ENCODE data around the gene CIPC. TPM values are rescaled to one million over a fixed set of nuclear protein-coding genes. Genes with fewer than 3 reads are reported as not detected.

CIPC gene
- total RNA-seq, 1 experiment from 2014 or later: 11.9 TPM

GRCh38 chr14:77125281-77125801 lies 27.3 kb downstream of the CIPC start:
- DNase-seq (ENCODE audit: low spot score): no peak

DNA sequence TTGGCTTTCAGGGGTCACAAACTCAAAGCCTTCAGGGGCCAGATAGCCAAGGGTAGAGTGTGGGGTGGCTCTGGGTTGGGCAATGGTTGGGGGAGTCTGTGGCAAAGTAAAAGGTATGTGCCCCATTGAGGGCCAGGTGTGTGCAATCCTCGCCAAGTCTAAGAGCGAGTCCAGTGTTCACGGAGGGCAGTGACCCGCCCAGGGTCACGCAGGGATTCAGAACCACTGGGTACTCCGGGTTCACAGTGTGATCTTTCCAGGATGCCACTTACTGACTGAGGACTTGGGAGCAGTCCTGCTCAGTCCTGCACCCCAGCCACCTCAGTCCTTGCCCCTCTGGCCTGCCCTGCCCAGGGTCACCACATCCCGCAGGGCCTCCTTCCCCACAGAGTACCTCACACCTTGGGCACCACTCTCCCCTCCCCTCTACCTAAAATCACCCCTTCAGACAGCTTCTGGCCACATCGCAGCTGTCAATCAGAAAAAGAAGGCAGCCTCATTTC lies 27.8 kb downstream of the CIPC start:
- DNase-seq (ENCODE audit: low spot score): no peak

DNA sequence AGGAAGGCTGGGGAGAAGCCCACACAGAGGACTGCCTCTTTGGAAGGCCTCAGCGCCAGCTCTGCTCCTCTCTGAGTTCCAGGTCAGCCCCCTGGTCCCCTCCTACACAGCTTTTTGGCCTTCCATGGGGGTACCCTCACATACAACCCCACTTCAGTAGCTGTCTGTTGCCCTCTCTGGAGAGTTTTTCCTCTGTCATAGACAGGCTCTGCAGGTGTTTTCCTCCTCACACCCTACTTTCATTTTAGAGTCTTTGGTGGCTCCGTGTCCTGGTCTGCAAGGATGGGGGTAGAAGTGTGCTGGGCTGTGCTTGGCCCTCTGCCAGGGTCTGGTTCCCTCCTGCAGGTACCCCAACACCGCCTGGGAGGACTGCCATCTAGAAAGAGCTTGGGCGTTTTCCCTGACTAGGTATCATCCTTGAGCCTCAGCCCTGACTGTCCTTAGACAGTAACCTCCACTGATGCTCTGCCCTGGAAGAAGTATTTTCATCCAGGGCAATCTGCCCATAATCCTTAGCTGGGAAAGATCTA lies 28.5 kb downstream of the CIPC start:
- DNase-seq (ENCODE audit: low spot score): no peak

- no peak for DNase-seq (ENCODE audit: low spot score)
Observed at GRCh38 chr14:77128414-77128891, 30.4 kb downstream of the CIPC start.

DNA sequence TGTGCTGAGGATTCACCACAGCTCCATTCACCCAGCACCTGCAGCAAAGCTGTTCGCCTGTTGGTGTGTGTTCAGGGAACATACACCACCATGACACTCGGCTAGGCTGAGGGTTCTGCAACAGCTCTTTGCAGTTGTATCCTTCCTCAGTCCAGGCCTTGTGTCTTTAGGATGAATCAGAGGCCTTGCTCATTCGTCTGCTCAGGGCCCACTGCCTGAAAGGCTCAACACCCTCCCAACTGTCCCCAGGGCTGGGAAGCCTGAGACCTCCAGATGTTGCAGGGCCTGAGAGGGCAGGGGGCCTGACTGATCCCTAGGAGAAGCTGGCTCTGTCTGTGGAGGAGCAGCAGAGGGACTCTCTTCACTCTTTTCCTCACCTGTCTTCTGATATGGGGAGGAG lies 32.3 kb downstream of the CIPC start:
- DNase-seq (ENCODE audit: low spot score): no peak

DNA sequence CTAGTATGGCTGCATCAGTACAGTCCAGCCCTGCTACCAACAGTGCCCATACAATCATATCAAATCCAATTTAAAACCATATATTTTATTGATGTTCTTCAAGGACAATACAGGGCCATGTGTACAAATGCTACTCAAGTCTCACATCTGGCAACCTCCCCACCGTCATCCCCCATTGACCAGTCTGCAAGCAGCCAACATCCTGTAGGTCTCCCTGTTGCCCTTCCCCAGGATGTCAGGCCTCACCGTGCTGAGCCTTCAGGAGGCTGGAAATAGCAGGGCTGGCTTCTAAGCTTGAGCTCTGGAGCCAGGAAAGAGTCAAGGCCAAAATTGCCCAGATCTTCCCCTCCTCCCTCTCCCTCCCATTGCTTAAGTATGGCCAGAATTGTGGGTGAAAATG lies 33.1 kb downstream of the CIPC start:
- no peak for DNase-seq (ENCODE audit: low spot score)

DNA sequence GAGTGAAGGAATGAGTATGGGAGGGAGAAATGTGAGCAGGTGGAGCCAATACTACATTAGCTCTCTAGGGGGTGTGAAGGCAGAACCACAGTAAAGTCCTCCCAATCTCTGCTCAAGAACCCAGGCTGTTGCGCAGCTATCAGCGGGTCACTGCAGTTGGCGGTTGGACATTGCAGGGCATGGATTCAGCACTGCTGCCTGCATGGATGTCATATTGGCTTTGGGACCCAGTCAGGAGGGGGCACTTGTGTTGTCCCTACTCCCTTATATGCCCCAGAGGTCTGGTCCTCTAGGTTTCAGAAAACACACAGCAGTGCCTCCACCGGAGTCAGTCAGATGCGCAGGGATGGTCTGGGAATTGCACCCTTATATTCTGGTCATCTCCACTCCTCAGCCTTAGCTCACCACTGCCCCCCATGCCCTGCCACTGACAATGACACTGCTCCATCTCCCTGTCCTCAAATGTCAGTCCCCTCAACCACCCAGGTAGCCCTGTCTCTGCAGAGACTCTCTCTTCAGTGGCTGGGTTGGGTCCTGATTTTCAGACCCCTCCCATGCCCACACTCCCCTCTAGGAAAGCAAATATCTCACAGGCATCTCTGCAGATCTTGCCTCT lies 33.9 kb downstream of the CIPC start:
- DNase-seq (ENCODE audit: low spot score): no peak

DNA sequence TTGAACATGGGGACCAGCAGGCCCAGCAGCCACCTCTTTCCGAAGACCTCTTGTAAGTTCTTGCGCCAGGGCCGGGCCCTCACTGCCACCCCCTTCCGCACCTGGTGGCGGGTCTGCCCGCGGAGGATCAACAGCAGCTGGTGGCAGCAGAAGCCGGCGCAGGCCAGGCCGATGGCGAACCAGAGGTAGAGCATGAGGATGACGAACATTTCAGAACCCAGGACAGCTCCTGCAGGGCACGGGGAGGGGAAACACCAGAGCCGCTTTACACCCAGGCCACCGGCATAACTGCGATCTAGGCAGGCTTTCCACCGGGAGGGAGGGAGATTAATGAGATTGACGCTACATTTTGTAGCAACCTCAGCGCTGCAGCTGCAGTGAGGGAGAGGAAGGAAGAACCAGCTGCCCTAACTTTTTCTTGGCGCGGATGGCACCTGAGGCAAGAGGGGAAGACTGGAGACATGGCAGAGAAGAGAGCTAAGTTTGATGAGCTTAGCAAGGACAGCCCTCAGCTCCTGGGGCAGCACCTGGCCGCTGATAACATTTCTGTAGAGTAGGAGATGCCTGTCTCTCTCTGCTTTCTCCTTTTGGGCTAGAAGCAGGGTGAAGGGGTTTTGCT lies 35.8 kb downstream of the CIPC start:
- no peak for DNase-seq (ENCODE audit: low spot score)

DNA sequence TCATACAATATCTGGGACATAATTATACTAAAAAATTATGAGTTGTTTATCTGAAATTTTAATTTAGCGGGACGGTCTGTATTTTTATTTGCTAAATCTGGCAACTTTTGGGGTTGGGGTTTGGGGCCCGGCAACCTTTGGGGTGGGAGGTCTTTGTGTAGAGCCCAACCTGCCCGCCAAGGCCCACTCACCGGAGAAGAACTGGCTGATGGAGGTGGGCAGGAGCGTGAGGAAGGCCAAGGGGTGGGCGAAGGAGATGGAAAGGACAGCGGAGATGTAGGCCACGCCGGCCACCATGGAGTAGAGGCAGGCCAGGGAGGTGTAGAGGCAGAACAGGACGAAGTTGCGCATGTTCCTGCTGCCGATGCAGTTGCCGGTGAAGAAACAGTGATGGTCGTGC lies 41.0 kb downstream of the CIPC start:
- no peak for DNase-seq (ENCODE audit: low spot score)

- DNase-seq (ENCODE audit: low spot score): no peak
Observed at GRCh38 chr14:77139540-77140358, 41.7 kb downstream of the CIPC start.

- no peak for DNase-seq (ENCODE audit: low spot score)
Observed at GRCh38 chr14:77140359-77141213, 42.5 kb downstream of the CIPC start.

GRCh38 chr14:77141214-77142004 lies 43.4 kb downstream of the CIPC start, which contains the start of gene ZDHHC22:
Gene ZDHHC22, minus strand, starts transcription at chr14:77141791. Its CDS starts 2,053 bp downstream, at chr14:77139738.
- DNase-seq (ENCODE audit: low spot score): no peak

DNA sequence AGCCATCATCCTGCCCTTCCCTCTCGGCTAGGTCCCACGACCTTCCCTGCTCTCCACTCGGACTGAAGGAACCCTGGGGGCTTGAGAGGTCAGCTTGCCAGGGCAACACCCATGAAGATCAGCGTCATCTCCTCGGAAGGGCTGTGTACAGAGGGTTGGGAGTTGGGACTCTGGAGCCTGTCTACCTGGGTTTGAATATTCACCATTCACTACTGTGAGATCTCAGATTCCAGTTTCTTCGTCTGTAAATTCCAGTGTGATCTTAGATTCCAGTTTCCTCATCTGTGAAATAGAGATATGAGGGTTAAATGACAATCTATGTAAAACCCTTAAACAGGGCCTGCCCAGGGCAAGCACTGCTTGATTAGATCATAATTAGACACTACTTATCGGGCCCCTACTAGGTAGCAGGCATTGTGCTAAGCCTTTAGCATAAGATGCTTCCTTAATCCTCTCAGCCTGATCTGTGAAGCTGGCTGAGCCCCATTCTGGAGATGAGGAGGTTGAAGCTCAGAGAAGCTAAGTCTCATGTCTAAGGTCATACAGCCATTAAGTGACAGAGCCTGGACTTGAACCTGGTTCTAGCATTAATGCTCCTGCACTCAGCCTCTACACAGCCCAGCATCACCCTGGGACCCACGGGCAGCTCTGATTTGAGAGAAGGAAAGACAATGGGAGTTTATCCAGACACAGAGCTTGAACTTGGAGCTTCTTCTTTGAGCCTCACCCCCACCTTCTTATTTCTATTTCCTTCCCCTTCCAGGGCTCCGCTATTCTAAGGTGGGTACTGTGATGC lies 44.1 kb downstream of the CIPC start:
- no peak for DNase-seq (ENCODE audit: low spot score)

DNA sequence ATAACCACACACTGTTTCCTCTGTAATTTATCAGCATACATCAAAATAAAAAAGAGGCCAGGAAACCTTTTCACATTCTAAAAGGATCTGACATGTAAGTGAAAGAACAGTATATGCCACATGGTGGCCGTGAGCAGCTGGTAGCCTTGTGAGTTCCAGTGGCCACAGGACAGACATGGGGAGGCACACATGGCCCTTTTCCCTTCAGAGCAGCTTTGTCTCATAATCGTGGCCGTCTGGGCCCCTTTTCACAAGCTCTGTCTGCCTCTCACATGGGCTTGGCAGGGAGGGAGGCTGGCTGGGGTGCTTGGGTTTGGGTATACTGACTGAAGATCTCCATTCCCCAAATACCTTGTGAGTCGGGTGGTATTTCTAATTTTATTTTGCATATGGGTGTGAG lies 45.0 kb downstream of the CIPC start:
- no peak for DNase-seq (ENCODE audit: low spot score)

DNA sequence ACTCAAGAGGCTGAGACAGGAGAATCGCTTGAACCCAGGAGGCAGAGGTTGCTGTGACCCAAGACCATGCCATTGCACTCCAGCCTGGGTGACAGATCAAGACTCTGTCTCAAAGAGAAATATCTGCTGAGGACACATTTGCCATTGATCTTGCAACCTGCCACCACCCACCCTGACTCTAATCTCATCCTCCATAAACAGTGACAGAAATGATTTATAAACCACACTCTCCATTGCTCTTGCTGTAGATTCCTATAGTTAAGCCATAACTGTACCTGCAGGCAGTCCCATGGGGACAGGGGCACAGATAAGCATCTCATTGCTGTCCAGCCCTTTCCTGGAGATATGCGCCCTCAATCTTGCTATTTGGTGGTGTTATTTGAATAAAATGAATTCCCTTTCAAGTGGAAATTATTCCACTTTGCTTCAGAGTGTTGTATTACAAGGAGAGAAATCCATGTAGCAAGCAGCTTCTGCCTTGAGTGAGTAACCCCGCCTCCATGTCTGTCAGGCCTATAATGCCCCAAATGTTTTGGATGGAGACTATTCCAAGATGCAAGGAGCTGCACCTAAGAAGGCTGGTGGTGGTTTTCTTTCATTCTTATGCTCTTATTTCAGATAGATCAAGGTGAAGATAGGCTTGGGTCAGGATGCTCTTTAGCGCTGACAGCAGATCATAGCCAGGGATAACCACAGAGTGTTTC lies 46.5 kb downstream of the CIPC start:
- no peak for DNase-seq (ENCODE audit: low spot score)

DNA sequence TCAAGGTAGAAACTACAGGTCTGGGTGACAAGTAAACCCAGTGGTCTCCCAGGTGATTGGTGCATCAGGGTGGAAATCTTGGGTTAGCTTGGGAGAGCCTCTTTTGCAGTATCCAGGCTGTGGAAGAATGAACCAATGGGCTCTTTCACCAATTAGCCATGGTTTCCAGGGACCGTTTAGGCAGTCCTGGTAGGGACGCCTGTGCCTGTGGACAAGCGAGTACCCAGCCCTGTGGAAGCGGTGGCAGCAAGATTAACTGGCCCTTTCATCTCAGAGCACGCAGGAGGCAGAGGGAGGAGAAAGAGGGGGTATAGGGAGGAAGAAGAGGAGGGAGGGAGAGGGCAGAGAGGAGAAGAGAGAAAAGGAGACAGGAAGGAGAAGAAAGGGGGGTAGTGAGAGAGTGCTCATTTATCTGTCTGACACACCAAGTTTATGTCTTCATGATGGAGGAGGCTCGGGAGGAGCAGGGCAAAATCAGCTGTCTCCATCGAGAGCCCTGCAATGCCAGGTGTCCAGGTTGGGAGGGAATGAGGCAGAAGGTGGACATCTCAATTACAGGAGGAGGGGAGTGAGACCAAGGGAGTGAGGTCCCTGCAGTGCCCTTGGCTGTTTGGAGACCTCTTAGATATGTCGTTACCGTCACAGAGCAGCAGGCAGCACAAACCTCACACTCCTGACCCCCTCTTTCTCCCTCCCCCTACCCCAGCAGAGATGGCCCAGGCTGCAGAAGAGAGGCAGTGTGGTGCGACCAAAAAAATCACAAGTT lies 48.1 kb downstream of the CIPC start:
- DNase-seq (ENCODE audit: low spot score): no peak

GRCh38 chr14:77148510-77149231 lies 50.6 kb downstream of the CIPC start:
- DNase-seq (ENCODE audit: low spot score): no peak

All from HT-29 (cell line).